ENCODE measurements around the gene BCL2L15.
"Not testable (repeated sequence)": the region's sequence is repeated elsewhere in the genome, so short reads cannot be mapped to it uniquely, and the experiment has no call there.

Gene BCL2L15

GRCh38 chr1:113870778-113871177 is 16.6 kb downstream of the BCL2L15 start:
- DNase-seq (ENCODE audit: low read depth) = no peak

GRCh38 chr1:113868387-113869083 is 18.8 kb downstream of the BCL2L15 start:
- no peak for DNase-seq (ENCODE audit: low read depth)

- DNase-seq (ENCODE audit: low read depth) = no peak
Observed at GRCh38 chr1:113861641-113862040, 25.7 kb downstream of the BCL2L15 start.

- no peak for DNase-seq (ENCODE audit: low read depth)
Observed at GRCh38 chr1:113860891-113861290, 26.5 kb downstream of the BCL2L15 start.

- DNase-seq (ENCODE audit: low read depth) = no peak
Observed at GRCh38 chr1:113859478-113860175, 27.8 kb downstream of the BCL2L15 start.

GRCh38 chr1:113858982-113859381 is 28.4 kb downstream of the BCL2L15 start:
- no peak for DNase-seq (ENCODE audit: low read depth)

- no peak for DNase-seq (ENCODE audit: low read depth)
Observed at GRCh38 chr1:113858418-113858817, 29.0 kb downstream of the BCL2L15 start.

- DNase-seq (ENCODE audit: low read depth) = no peak
Observed at GRCh38 chr1:113857776-113858175, 29.6 kb downstream of the BCL2L15 start.

- no peak for DNase-seq (ENCODE audit: low read depth)
Observed at GRCh38 chr1:113856401-113856790, 31.0 kb downstream of the BCL2L15 start.

GRCh38 chr1:113855630-113856400 is 31.6 kb downstream of the BCL2L15 start:
- DNase-seq (ENCODE audit: low read depth) = no peak

GRCh38 chr1:113854234-113854633 is 33.1 kb downstream of the BCL2L15 start:
- no peak for DNase-seq (ENCODE audit: low read depth)

- not testable (repeated sequence) for DNase-seq (ENCODE audit: low read depth)
Observed at GRCh38 chr1:113852694-113853093, 34.7 kb downstream of the BCL2L15 start.

- no peak for DNase-seq (ENCODE audit: low read depth)
Observed at GRCh38 chr1:113850127-113850796, 37.1 kb downstream of the BCL2L15 start.

GRCh38 chr1:113849072-113849471 is 38.3 kb downstream of the BCL2L15 start:
- DNase-seq (ENCODE audit: low read depth) = no peak

- no peak for DNase-seq (ENCODE audit: low read depth)
Observed at GRCh38 chr1:113846391-113847035, 40.9 kb downstream of the BCL2L15 start.

- DNase-seq (ENCODE audit: low read depth) = no peak
Observed at GRCh38 chr1:113836534-113836933, 50.8 kb downstream of the BCL2L15 start.

GRCh38 chr1:113835686-113836290 is 51.6 kb downstream of the BCL2L15 start:
- DNase-seq (ENCODE audit: low read depth) = no peak

- no peak for DNase-seq (ENCODE audit: low read depth)
Observed at GRCh38 chr1:113834716-113835115, 52.7 kb downstream of the BCL2L15 start.
